ENCODE measurements around the gene CAMTA1.
A peak's percentile ranks its signal among the peaks of the same experiment; 100 is the strongest.

CAMTA1 gene

GRCh38 chr1:7454895-7455784, 669.9 kb downstream of the CAMTA1 start:
- DNase-seq (ENCODE audit: low spot score) (no peak), ATAC-seq (ENCODE audit: low read depth) (0 out of 3 replicates have a peak, but pooled peaks have one; percentile 28)
- H3K27ac ChIP-seq (ENCODE audit: poor library complexity, severe bottlenecking): no peak overlapping the region
- no peaks in the 10 kb centered on the region for H3K36me3 ChIP-seq (ENCODE audit: low read depth)
- TF ChIP-seq, protein P1, sequence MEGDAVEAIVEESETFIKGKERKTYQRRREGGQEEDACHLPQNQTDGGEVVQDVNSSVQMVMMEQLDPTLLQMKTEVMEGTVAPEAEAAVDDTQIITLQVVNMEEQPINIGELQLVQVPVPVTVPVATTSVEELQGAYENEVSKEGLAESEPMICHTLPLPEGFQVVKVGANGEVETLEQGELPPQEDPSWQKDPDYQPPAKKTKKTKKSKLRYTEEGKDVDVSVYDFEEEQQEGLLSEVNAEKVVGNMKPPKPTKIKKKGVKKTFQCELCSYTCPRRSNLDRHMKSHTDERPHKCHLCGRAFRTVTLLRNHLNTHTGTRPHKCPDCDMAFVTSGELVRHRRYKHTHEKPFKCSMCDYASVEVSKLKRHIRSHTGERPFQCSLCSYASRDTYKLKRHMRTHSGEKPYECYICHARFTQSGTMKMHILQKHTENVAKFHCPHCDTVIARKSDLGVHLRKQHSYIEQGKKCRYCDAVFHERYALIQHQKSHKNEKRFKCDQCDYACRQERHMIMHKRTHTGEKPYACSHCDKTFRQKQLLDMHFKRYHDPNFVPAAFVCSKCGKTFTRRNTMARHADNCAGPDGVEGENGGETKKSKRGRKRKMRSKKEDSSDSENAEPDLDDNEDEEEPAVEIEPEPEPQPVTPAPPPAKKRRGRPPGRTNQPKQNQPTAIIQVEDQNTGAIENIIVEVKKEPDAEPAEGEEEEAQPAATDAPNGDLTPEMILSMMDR (IDR thresholded peaks at IDR 0.05; ENCODE audit: poor library complexity, severe bottlenecking): no peak
- no peaks in the 10 kb centered on the region for H3K4me1 ChIP-seq (ENCODE audit: insufficient read depth, poor library complexity, severe bottlenecking)
- H3K9me3 ChIP-seq (ENCODE audit: severe bottlenecking): no peaks in the 10 kb centered on the region
- no peaks in the 10 kb centered on the region for H3K27me3 ChIP-seq (ENCODE audit: insufficient read depth, poor library complexity, severe bottlenecking)
- H3K4me3 ChIP-seq (ENCODE audit: severe bottlenecking): no peak overlapping the region

GRCh38 chr1:7455796-7456721, 670.8 kb downstream of the CAMTA1 start:
- Histone ChIP-seq H3K9me3 (ENCODE audit: severe bottlenecking) (no peaks in the 10 kb centered on the region), H3K27ac (ENCODE audit: poor library complexity, severe bottlenecking) (no peak overlapping the region), H3K4me3 (ENCODE audit: severe bottlenecking) (no peak overlapping the region), H3K4me1 (ENCODE audit: insufficient read depth, poor library complexity, severe bottlenecking) (no peaks in the 10 kb centered on the region), H3K27me3 (ENCODE audit: insufficient read depth, poor library complexity, severe bottlenecking) (no peaks in the 10 kb centered on the region), H3K36me3 (ENCODE audit: low read depth) (no peaks in the 10 kb centered on the region)
- ATAC-seq (ENCODE audit: low read depth) (no peak), DNase-seq (ENCODE audit: low spot score) (no peak)
- TF ChIP-seq, protein P1 (IDR thresholded peaks at IDR 0.05; ENCODE audit: poor library complexity, severe bottlenecking): no peak

GRCh38 chr1:7456722-7457082, 671.4 kb downstream of the CAMTA1 start:
- H3K4me1 ChIP-seq (ENCODE audit: insufficient read depth, poor library complexity, severe bottlenecking): no peaks in the 10 kb centered on the region
- H3K4me3 ChIP-seq (ENCODE audit: severe bottlenecking): no peak overlapping the region
- ATAC-seq (ENCODE audit: low read depth): no peak
- H3K27ac ChIP-seq (ENCODE audit: poor library complexity, severe bottlenecking): no peak overlapping the region
- TF ChIP-seq, protein P1 (IDR thresholded peaks at IDR 0.05; ENCODE audit: poor library complexity, severe bottlenecking): no peak
- DNase-seq (ENCODE audit: low spot score): no peak
- H3K36me3 ChIP-seq (ENCODE audit: low read depth): no peaks in the 10 kb centered on the region
- no peaks in the 10 kb centered on the region for H3K27me3 ChIP-seq (ENCODE audit: insufficient read depth, poor library complexity, severe bottlenecking)
- no peaks in the 10 kb centered on the region for H3K9me3 ChIP-seq (ENCODE audit: severe bottlenecking)

DNA sequence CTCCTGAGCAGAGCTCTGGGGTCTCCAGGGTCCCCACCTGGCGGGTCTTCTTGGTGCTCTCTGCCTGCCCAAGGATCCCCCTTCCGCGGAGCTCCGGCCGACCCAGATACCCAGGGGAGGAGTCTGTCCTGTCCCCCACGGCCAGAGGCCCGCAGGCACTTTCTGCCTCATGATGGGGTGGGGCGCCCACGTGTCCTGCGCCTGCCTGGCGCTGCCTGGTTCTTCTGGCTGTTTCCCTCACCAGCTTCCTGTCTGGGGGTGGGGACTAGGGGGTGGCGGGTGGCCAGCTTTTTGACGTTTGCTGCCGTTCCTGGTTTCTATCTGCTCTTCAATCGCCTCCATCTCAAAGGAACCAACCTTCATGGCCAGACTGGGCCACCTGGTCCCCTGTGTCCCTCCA, 672.6 kb downstream of the CAMTA1 start:
- Histone ChIP-seq H3K36me3 (ENCODE audit: low read depth) (no peaks in the 10 kb centered on the region), H3K4me1 (ENCODE audit: insufficient read depth, poor library complexity, severe bottlenecking) (peaks cover 7% of the 10 kb centered on the region), H3K4me3 (ENCODE audit: severe bottlenecking) (no peak overlapping the region), H3K27ac (ENCODE audit: poor library complexity, severe bottlenecking) (no peak overlapping the region), H3K27me3 (ENCODE audit: insufficient read depth, poor library complexity, severe bottlenecking) (no peaks in the 10 kb centered on the region), H3K9me3 (ENCODE audit: severe bottlenecking) (no peaks in the 10 kb centered on the region)
- TF ChIP-seq, protein P1 (IDR thresholded peaks at IDR 0.05; ENCODE audit: poor library complexity, severe bottlenecking): no peak
- DNase-seq (ENCODE audit: low spot score): no peak
- ATAC-seq (ENCODE audit: low read depth): no peak

All from RWPE2 (cell line).